Smooth muscle cell (in vitro differentiated cells): ENCODE data around the gene SPPL3. TPM values are rescaled to one million over a fixed set of nuclear protein-coding genes. Genes with fewer than 3 reads are reported as not detected.

Experiments
- DNase-seq: peaks from one replicate; lab custom pipeline; 2025; ENCODE audit not compliant: unreplicated experiment; lab: John Stamatoyannopoulos, UW
- H2AFZ ChIP-seq: fragments of 200-600 bp; sonication (generic); 2 replicates; pipeline ENCODE4 v1.6.0; 2016; ENCODE audit warnings: antibody characterized with exemption, low read depth, mild to moderate bottlenecking
- H3F3A ChIP-seq: fragments of 200-600 bp; sonication (generic); 2 replicates; pipeline ENCODE4 v1.6.0; 2017; ENCODE audit warnings: antibody characterized with exemption, low read depth
- H3K27ac ChIP-seq: fragments of 200-600 bp; sonication (generic); 2 replicates; pipeline ENCODE4 v1.5.1; 2016; ENCODE audit warnings: low read depth, mild to moderate bottlenecking
- H3K27me3 ChIP-seq: fragments of 200-600 bp; sonication (generic); 2 replicates; pipeline ENCODE4 v1.6.1; 2016; ENCODE audit warnings: low read depth, mild to moderate bottlenecking
- H3K36me3 ChIP-seq: fragments of 200-600 bp; sonication (generic); 2 replicates; pipeline ENCODE4 v1.5.1; 2016; ENCODE audit warnings: low read depth
- H3K4me1 ChIP-seq: fragments of 200-600 bp; sonication (generic); 2 replicates; pipeline ENCODE4 v1.5.1; 2016; ENCODE audit warnings: low read depth
- H3K4me2 ChIP-seq: fragments of 200-600 bp; sonication (generic); 2 replicates; pipeline ENCODE4 v1.6.0; 2016; ENCODE audit warnings: mild to moderate bottlenecking
- H3K4me3 ChIP-seq: fragments of 200-600 bp; sonication (generic); 2 replicates; pipeline ENCODE4 v1.5.1; 2016; ENCODE audit warnings: mild to moderate bottlenecking
- H3K79me2 ChIP-seq: fragments of 200-600 bp; sonication (generic); 2 replicates; pipeline ENCODE4 v1.6.0; 2016; ENCODE audit warnings: low read depth, mild to moderate bottlenecking
- H3K9ac ChIP-seq: fragments of 200-600 bp; sonication (generic); 2 replicates; pipeline ENCODE4 v1.6.0; 2016; ENCODE audit warnings: low read depth
- H3K9me3 ChIP-seq: fragments of 200-600 bp; sonication (generic); replicated peaks from 2 replicates; pipeline ENCODE4 v1.5.1; 2016; ENCODE audit warnings: low read depth
- H4K20me1 ChIP-seq: fragments of 200-600 bp; sonication (generic); 2 replicates; pipeline ENCODE4 v1.6.0; 2016; ENCODE audit warnings: low read depth
- WGBS: methylation state at CpG from one replicate; pipeline ENCODE4 v1.1.7; 2016; ENCODE audit warnings: low lambda C conversion rate; 5-methylcytosine and 5-hydroxymethylcytosine counted together
- polyA plus RNA-seq: library from polyadenylated mRNA; unstranded; fragments of >200 nt; fragmentation: Nextera tagmentation; extraction: Ambion mirVana; gene quantifications from 2 replicates; pipeline ENCODE4 v1.2.1, GENCODE V29; 2016
- total RNA-seq: library from RNA; depleted of rRNA; stranded (reverse); fragments of >200 nt; gene quantifications from 2 replicates; pipeline ENCODE4 v1.2.3, GENCODE V29; 2014
- TF ChIP-seq, protein P1 (sequence below): fragments of 200-600 bp; sonication (generic); IDR thresholded peaks from 2 replicates; pipeline ENCODE4 v1.5.1; 2017; ENCODE audit warnings: borderline replicate concordance, mild to moderate bottlenecking, antibody characterized with exemption; ENCODE audit not compliant: insufficient read depth, poor library complexity, severe bottlenecking

SPPL3 gene
- total and polyA plus RNA-seq, 2 experiments from 2014 or later, result 22.5 to 27.0 TPM

DNA sequence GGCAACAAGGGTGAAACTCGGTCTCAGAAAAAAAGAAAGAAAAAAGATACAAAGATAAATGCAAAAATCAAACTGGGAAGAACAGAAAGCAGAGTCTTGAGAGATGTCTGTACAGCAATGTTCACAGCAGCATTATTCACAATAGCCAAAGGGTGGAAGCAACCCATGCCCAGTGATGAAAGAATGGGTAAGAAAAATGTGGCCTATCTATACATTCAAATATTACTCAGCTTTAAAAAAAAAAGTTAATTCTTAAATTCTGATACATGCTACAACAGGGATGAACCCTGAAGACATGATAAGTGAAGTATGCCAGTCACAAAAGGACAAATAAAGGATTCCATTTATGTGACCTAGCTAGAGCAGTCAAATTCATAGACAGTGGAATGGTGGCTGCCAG is 33.7 kb downstream of the SPPL3 start:
- Histone ChIP-seq H3K27me3 (no peaks in the 10 kb centered on the region), H3K4me2 (no peak overlapping the region), H3K9ac (no peak overlapping the region), H3K36me3 (no peaks in the 10 kb centered on the region), H3F3A (no peaks in the 10 kb centered on the region), H3K27ac (no peak overlapping the region), H3K79me2 (peaks cover 64% of the 10 kb centered on the region), H3K4me1 (no peaks in the 10 kb centered on the region), H3K9me3 (no peaks in the 10 kb centered on the region), H2AFZ (no peak overlapping the region), H3K4me3 (no peak overlapping the region), H4K20me1 (peaks cover 100% of the 10 kb centered on the region)
- TF ChIP-seq, protein P1, sequence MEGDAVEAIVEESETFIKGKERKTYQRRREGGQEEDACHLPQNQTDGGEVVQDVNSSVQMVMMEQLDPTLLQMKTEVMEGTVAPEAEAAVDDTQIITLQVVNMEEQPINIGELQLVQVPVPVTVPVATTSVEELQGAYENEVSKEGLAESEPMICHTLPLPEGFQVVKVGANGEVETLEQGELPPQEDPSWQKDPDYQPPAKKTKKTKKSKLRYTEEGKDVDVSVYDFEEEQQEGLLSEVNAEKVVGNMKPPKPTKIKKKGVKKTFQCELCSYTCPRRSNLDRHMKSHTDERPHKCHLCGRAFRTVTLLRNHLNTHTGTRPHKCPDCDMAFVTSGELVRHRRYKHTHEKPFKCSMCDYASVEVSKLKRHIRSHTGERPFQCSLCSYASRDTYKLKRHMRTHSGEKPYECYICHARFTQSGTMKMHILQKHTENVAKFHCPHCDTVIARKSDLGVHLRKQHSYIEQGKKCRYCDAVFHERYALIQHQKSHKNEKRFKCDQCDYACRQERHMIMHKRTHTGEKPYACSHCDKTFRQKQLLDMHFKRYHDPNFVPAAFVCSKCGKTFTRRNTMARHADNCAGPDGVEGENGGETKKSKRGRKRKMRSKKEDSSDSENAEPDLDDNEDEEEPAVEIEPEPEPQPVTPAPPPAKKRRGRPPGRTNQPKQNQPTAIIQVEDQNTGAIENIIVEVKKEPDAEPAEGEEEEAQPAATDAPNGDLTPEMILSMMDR, result no peak
- 100% methylated on average over 1 of the region's 1 CpG for WGBS
- no peak for DNase-seq

DNA sequence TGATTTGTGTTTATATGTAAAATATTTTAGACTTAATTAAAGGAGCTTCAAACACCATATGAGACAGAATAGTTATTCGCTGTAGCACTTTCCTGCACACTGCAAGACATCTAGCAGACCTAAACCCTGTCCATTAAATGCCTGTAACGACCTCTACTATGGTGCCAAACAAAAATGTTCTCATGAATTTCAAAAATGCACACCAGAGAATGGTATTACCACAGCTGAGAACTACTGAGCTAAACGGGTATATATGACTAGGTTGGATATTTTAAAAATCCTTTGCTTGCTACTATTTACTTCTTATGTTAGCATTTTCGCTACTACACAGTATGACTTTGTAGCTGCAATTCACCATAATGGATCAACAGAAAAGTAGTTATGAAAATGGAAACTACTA is 34.8 kb downstream of the SPPL3 start:
- DNase-seq, result no peak
- H3K4me2 ChIP-seq, result no peak overlapping the region
- no peaks in the 10 kb centered on the region for H3K9me3 ChIP-seq
- H3K4me3 ChIP-seq, result no peak overlapping the region
- TF ChIP-seq, protein P1, result no peak
- 85% methylated on average over 4 of the region's 4 CpGs for WGBS
- H3K4me1 ChIP-seq, result no peaks in the 10 kb centered on the region
- H2AFZ ChIP-seq, result no peak overlapping the region
- H3K36me3 ChIP-seq, result no peaks in the 10 kb centered on the region
- H3K27ac ChIP-seq, result no peak overlapping the region
- H3K27me3 ChIP-seq, result no peaks in the 10 kb centered on the region
- no peaks in the 10 kb centered on the region for H3F3A ChIP-seq
- H3K9ac ChIP-seq, result no peak overlapping the region
- peaks cover 100% of the 10 kb centered on the region for H4K20me1 ChIP-seq
- H3K79me2 ChIP-seq, result peaks cover 63% of the 10 kb centered on the region

DNA sequence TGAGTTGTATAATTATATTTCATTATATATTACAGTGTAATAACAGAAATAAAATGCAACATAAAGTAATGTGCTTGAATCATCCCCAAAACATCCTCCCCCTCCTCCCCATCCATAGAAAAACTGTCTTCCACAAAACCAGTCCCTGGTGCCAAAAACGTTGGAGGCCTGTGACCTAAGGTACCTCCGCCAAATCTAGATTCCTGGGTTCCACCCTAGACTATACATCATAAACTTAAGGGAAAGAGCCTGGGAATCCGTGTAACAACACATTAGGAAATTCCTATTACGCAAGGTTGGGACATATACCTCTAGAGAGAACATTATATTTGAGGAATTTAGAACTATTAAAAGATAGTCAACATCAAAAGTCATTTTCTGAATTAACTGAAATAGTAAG is 38.0 kb downstream of the SPPL3 start:
- Histone ChIP-seq H3K4me2 (no peak overlapping the region), H2AFZ (no peak overlapping the region), H3K27ac (no peak overlapping the region), H3K27me3 (no peaks in the 10 kb centered on the region), H3K36me3 (no peaks in the 10 kb centered on the region), H3K9me3 (no peaks in the 10 kb centered on the region), H3K79me2 (peaks cover 76% of the 10 kb centered on the region), H3K4me1 (no peaks in the 10 kb centered on the region), H3F3A (no peaks in the 10 kb centered on the region), H3K9ac (no peak overlapping the region), H3K4me3 (no peak overlapping the region), H4K20me1 (peaks cover 97% of the 10 kb centered on the region)
- 95% methylated on average over 4 of the region's 4 CpGs for WGBS
- DNase-seq, result no peak
- TF ChIP-seq, protein P1, result no peak

DNA sequence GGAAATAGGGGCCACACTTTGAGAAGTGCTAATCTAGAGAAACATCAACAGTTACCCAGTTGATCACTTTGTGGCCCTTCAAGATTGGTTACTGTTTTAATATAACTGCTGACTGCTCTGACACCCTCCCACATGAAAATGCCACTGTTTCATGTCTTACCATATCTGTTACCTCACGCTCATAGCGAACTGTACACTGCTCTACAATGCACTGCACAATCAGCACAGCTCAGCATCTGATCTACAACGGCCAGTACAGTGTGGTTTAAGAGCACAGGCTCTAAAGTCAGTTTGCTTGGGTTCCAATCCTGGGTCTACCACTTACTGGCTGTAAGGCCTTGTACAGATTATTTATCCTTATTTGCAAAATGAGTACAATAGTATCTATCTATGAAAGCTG is 39.1 kb downstream of the SPPL3 start:
- H3K9ac ChIP-seq, result no peak overlapping the region
- no peak overlapping the region for H2AFZ ChIP-seq
- no peaks in the 10 kb centered on the region for H3K36me3 ChIP-seq
- H3K4me1 ChIP-seq, result no peaks in the 10 kb centered on the region
- H3K79me2 ChIP-seq, result peaks cover 76% of the 10 kb centered on the region
- no peak overlapping the region for H3K27ac ChIP-seq
- H4K20me1 ChIP-seq, result peaks cover 96% of the 10 kb centered on the region
- no peak overlapping the region for H3K4me2 ChIP-seq
- TF ChIP-seq, protein P1, result no peak
- no peak overlapping the region for H3K4me3 ChIP-seq
- no peaks in the 10 kb centered on the region for H3F3A ChIP-seq
- H3K27me3 ChIP-seq, result no peaks in the 10 kb centered on the region
- no peak for DNase-seq
- no peaks in the 10 kb centered on the region for H3K9me3 ChIP-seq
- 85% methylated on average over 3 of the region's 3 CpGs for WGBS
